Ishikawa (cell line): ENCODE results near the gene SREBF2.
A peak's percentile ranks its signal among the peaks of the same experiment; 100 is the strongest.

Experiments used
- EP300 ChIP-seq: IDR thresholded peaks from 2 replicates; pipeline ENCODE4 v1.6.1; 2012; ENCODE audit warnings: borderline replicate concordance
- MAX ChIP-seq: IDR thresholded peaks from 2 replicates; pipeline ENCODE4 v1.6.1; 2012
- RAD21 ChIP-seq: IDR thresholded peaks from 2 replicates; pipeline ENCODE4 v1.6.1; 2012; ENCODE audit warnings: low read depth
- REST ChIP-seq: IDR thresholded peaks from 2 replicates; pipeline ENCODE4 v1.6.1; 2012; ENCODE audit warnings: low read depth, mild to moderate bottlenecking
- TCF12 ChIP-seq: IDR thresholded peaks from 2 replicates; pipeline ENCODE4 v1.6.1; 2012; ENCODE audit warnings: low read depth
- USF1 ChIP-seq: IDR thresholded peaks from 2 replicates; pipeline ENCODE4 v1.6.1; 2012
- YY1 ChIP-seq: IDR thresholded peaks from 2 replicates; pipeline ENCODE4 v1.6.1; 2012; ENCODE audit warnings: low read depth

GRCh38 chr22:41902932-41903421 is 70.1 kb downstream of the SREBF2 start:
- TF ChIP-seq USF1: peak; percentile 48
- peak; percentile 81; the same call in 1 of the 2 replicates for TF ChIP-seq EP300
- TF ChIP-seq MAX: peak; percentile 90
- TF ChIP-seq YY1: no peak; the same call in 1 of the 2 replicates
- peak; percentile 98 for TF ChIP-seq TCF12
- TF ChIP-seq RAD21: no peak; the same call in 1 of the 2 replicates
- TF ChIP-seq REST: peak; percentile 32; the same call in 1 of the 2 replicates
